ENCODE measurements around the gene OCEL1.

GRCh38 chr19:17266026-17266425 is 40.0 kb downstream of the OCEL1 start:
- no peak for TF ChIP-seq FOXA1 (IDR thresholded peaks at IDR 0.05)
- no peak for TF ChIP-seq FOXA1 (CRISPR knock-in tag; IDR thresholded peaks at IDR 0.05)
- TF ChIP-seq NFE2L2 (IDR thresholded peaks at IDR 0.05; ENCODE audit: low read length), result no peak
- TF ChIP-seq CTCF (CRISPR knock-in tag; IDR thresholded peaks at IDR 0.05), result no peak
- TF ChIP-seq HNRNPH1 (optimal IDR thresholded peaks at IDR 0.05; ENCODE audit: low read depth, low read length), result no peak
- TF ChIP-seq ZNF839 (CRISPR knock-in tag; IDR thresholded peaks at IDR 0.05; ENCODE audit: borderline replicate concordance), result no peak
- TF ChIP-seq PCBP2 (optimal IDR thresholded peaks at IDR 0.05; ENCODE audit: low read depth, low read length, poor library complexity, severe bottlenecking), result no peak
- TF ChIP-seq, protein P1, sequence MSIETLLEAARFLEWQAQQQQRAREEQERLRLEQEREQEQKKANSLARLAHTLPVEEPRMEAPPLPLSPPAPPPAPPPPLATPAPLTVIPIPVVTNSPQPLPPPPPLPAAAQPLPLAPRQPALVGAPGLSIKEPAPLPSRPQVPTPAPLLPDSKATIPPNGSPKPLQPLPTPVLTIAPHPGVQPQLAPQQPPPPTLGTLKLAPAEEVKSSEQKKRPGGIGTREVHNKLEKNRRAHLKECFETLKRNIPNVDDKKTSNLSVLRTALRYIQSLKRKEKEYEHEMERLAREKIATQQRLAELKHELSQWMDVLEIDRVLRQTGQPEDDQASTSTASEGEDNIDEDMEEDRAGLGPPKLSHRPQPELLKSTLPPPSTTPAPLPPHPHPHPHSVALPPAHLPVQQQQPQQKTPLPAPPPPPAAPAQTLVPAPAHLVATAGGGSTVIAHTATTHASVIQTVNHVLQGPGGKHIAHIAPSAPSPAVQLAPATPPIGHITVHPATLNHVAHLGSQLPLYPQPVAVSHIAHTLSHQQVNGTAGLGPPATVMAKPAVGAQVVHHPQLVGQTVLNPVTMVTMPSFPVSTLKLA (IDR thresholded peaks at IDR 0.05), result no peak
- TF ChIP-seq CC2D1A (CRISPR knock-in tag; IDR thresholded peaks at IDR 0.05), result no peak
- TF ChIP-seq EZH2 (conservative IDR thresholded peaks at IDR 0.05; ENCODE audit: low read depth, low read length), result no peak
- TF ChIP-seq POLR2A (IDR thresholded peaks at IDR 0.05; ENCODE audit: insufficient read depth in 1 of 2, low read depth in 2 of 2, low read length in 2 of 2), result no peak
- TF ChIP-seq NAIF1 (CRISPR knock-in tag; IDR thresholded peaks at IDR 0.05; ENCODE audit: borderline replicate concordance), result no peak
- TF ChIP-seq FOXP1 (IDR thresholded peaks at IDR 0.05), result no peak
- no peak for TF ChIP-seq FOXP1 (CRISPR knock-in tag; IDR thresholded peaks at IDR 0.05)

All from HepG2 (cell line).